NB4 (cell line): ENCODE data around the gene TMBIM6.

Source experiments
- CTCF ChIP-seq: IDR thresholded peaks from one replicate; pipeline ENCODE4 v1.5.1; 2012; ENCODE audit warnings: low read depth, low read length
- MAX ChIP-seq: IDR thresholded peaks from 2 replicates; pipeline ENCODE4 v1.6.1; 2011; ENCODE audit warnings: low read depth, low read length
- MYC ChIP-seq: IDR thresholded peaks from 2 replicates; pipeline ENCODE4 v1.6.1; 2011; ENCODE audit warnings: low read depth, low read length
- POLR2A ChIP-seq: IDR thresholded peaks from 2 replicates; pipeline ENCODE4 v1.6.1; 2011; ENCODE audit warnings: mild to moderate bottlenecking; ENCODE audit not compliant: insufficient read length; ENCODE audit errors: extremely low read depth

- TF ChIP-seq CTCF (no peak), POLR2A (no peak), MAX (no peak), MYC (no peak)
Observed at GRCh38 chr12:49733219-49734017, 7.9 kb upstream of the TMBIM6 start.
